GM23338 (cell line): ENCODE data around the gene OVOL3.
"Not testable (repeated sequence)": the region's sequence is repeated elsewhere in the genome, so short reads cannot be mapped to it uniquely, and the experiment has no call there.

Experiments used
- CREB1 ChIP-seq: fragments of 250-450 bp; sonication (Bioruptor Pico); IDR thresholded peaks from 2 replicates; pipeline ENCODE4 v1.5.0; 2020; ENCODE audit warnings: low read depth, mild to moderate bottlenecking, moderate library complexity
- CTCF ChIP-seq, 2 experiments: fragments of 200-600 bp in 1 of 2; sonication (generic) in 1 of 2; conservative IDR thresholded peaks; 2 replicates each; pipeline versions ENCODE4 v1.5.1 to v1.6.1; 2016 to 2017; ENCODE audit warnings: antibody characterized with exemption in 2 of 2, low read depth in 2 of 2, mild to moderate bottlenecking in 2 of 2, moderate library complexity in 1 of 2
- ETS1 ChIP-seq: IDR thresholded peaks from 2 replicates; pipeline ENCODE4 v1.6.1; 2016; ENCODE audit warnings: antibody characterized with exemption
- EZH2 ChIP-seq: fragments of 200-600 bp; sonication (generic); IDR thresholded peaks from one replicate; pipeline ENCODE4 v1.8.0; 2017; ENCODE audit warnings: antibody characterized with exemption, mild to moderate bottlenecking, low read depth; ENCODE audit not compliant: unreplicated experiment
- EZH2phosphoT487 ChIP-seq: fragments of 200-600 bp; sonication (generic); IDR thresholded peaks from one replicate; pipeline ENCODE4 v1.8.1; 2018; ENCODE audit warnings: antibody characterized with exemption; ENCODE audit not compliant: unreplicated experiment
- JUNB ChIP-seq: IDR thresholded peaks from one replicate; pipeline ENCODE4 v1.6.1; 2016; ENCODE audit warnings: antibody characterized with exemption; ENCODE audit not compliant: unreplicated experiment
- NANOG ChIP-seq: IDR thresholded peaks from 2 replicates; pipeline ENCODE4 v1.6.1; 2016; ENCODE audit warnings: antibody characterized with exemption, borderline replicate concordance
- POLR2AphosphoS5 ChIP-seq: IDR thresholded peaks from 2 replicates; pipeline ENCODE4 v1.6.1; 2016; ENCODE audit warnings: antibody characterized with exemption, low read depth
- REST ChIP-seq: IDR thresholded peaks from one replicate; pipeline ENCODE4 v1.6.1; 2018; ENCODE audit warnings: antibody characterized with exemption; ENCODE audit not compliant: unreplicated experiment
- STAT1 ChIP-seq: IDR thresholded peaks from one replicate; pipeline ENCODE4 v1.6.1; 2016; ENCODE audit warnings: antibody characterized with exemption; ENCODE audit not compliant: unreplicated experiment
- ZNF114 ChIP-seq: fragments of 250-450 bp; sonication (Bioruptor Pico); IDR thresholded peaks from 2 replicates; pipeline ENCODE4 v1.5.0; 2020; ENCODE audit warnings: mild to moderate bottlenecking, moderate library complexity
- ZNF331 ChIP-seq: fragments of 250-450 bp; sonication (Bioruptor Pico); IDR thresholded peaks from 2 replicates; pipeline ENCODE4 v1.5.0; 2020; ENCODE audit warnings: low read depth, mild to moderate bottlenecking, moderate library complexity

- TF ChIP-seq CTCF (conservative IDR thresholded peaks at IDR 0.05; ENCODE audit: low read depth in 2 of 2); EZH2; CREB1 (CRISPR knock-in tag); ETS1; STAT1; REST; JUNB; POLR2AphosphoS5; ZNF331; EZH2phosphoT487; NANOG; ZNF114 (CRISPR knock-in tag): not testable (repeated sequence)
These were observed 42.0 kb upstream of the OVOL3 start for GRCh38 chr19:36068810-36069499.
